Naive thymus-derived CD8-positive, alpha-beta T cell (primary cell): ENCODE data around the gene OR52D1. TPM values are rescaled to one million over a fixed set of nuclear protein-coding genes. Genes with fewer than 3 reads are reported as not detected.

Experiments
- ATAC-seq, 2 donors: fragments of 150-1000 bp; cut with Tn5 transposase in 1 of 2; sonication (Bioruptor Pico), chemical (Tn5 transposase) in 1 of 2; 1 replicate in 1 of 2; 2 replicates in 1 of 2; pipeline ENCODE4 v1.10.0; 2021; ENCODE audit warnings: mild to moderate bottlenecking in 2 of 2, moderate library complexity in 2 of 2
- POLR2A ChIA-PET: fragments of 350-600 bp; sonication (Branson Sonifier 250); formaldehyde crosslinking; loops from one replicate; lab custom pipeline; 2021; ENCODE audit warnings: antibody characterized with exemption; lab: Charles Lee
- DNase-seq, 10 donors: peaks; one replicate each; pipeline versions ENCODE4 v3.0.0 to v3.0.0-alpha.2; 2020 to 2022
- H3K27ac Mint-ChIP-seq, 10 donors: one replicate each; pipeline ENCODE4 v1.8.0; 2020 to 2022; ENCODE audit warnings: mild to moderate bottlenecking in 10 of 10, mixed read lengths in 10 of 10, moderate library complexity in 4 of 10, inconsistent platforms in 1 of 10
- H3K27me3 Mint-ChIP-seq, 5 donors: one replicate each; pipeline ENCODE4 v1.8.0; 2021 to 2022; ENCODE audit warnings: mixed read lengths in 5 of 5
- H3K36me3 Mint-ChIP-seq, 3 donors: one replicate each; pipeline ENCODE4 v1.8.0; 2020 to 2022; ENCODE audit warnings: mixed read lengths in 3 of 3, mild to moderate bottlenecking in 2 of 3, inconsistent platforms in 1 of 3
- H3K4me1 Mint-ChIP-seq, 4 donors: one replicate each; pipeline ENCODE4 v1.8.0; 2021 to 2022; ENCODE audit warnings: mixed read lengths in 4 of 4
- H3K4me3 Mint-ChIP-seq, 10 donors: one replicate each; pipeline ENCODE4 v1.8.0; 2020 to 2022; ENCODE audit warnings: mild to moderate bottlenecking in 10 of 10, mixed read lengths in 10 of 10, moderate library complexity in 6 of 10, inconsistent platforms in 1 of 10
- H3K9me3 Mint-ChIP-seq, 9 donors: one replicate each; pipeline ENCODE4 v1.8.0; 2020 to 2022; ENCODE audit warnings: mixed read lengths in 9 of 9, mild to moderate bottlenecking in 3 of 9, inconsistent platforms in 1 of 9, moderate library complexity in 1 of 9
- polyA plus RNA-seq, 3 donors: library from polyadenylated mRNA; unstranded; fragments of 300-500 nt; fragmentation: Illumina TruSeq; gene quantifications; one replicate each; pipeline ENCODE4 v1.2.3, GENCODE V29; 2021
- total RNA-seq, 8 experiments: library from RNA in 2 of 8; stranded (reverse) in 2 of 8; gene quantifications; one replicate each; pipeline ENCODE4 v1.2.3 and lab custom pipeline; 2021 to 2026

The OR52D1 gene
- total and polyA plus RNA-seq, 5 experiments from 2014 or later = not detected

DNA sequence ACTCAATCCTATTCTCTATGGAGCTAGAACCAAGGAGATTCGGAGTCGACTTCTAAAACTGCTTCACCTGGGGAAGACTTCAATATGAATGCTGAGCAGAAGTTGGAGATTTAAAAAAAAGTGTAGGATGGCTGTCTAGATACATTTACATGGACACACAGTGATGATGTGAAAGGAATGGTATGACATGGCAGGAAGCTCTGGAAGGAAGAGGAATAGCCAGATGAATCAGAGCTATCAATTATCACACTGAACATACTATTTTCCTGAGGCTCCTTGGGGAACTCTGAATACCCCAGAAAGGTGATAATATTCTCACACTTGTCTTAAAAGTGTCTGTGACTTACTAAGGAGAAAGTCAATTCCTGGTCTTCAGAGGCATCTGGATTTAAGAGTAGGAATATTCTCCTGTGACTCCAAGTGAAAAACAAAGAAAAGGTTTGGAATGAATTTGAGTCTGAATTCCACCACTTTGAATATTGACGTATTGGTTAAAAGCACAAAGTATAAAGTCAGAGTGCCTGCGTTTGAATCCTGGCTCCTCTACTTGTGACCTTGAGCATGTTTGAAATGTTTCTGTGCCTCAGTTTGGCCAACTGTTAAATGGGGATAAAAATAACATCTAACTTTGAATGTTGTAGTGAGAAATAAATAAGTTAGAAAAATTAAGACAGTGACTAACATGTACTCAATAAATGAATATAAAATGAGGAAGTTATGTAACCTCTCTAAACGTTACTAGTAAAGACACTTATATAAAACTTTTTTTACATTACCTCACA lies 1.3 kb downstream of the OR52D1 start:
- Mint-ChIP-seq H3K27me3 (peaks cover 0 to 8% (median 6%) of the 10 kb centered on the region in 5 donors), H3K9me3 (no peaks in the 10 kb centered on the region), H3K4me1 (no peaks in the 10 kb centered on the region), H3K27ac (no peak overlapping the region), H3K4me3 (no peak overlapping the region), H3K36me3 (no peaks in the 10 kb centered on the region)
- POLR2A ChIA-PET = no interaction called here
- DNase-seq (no peak), ATAC-seq (no peak)

- Mint-ChIP-seq H3K4me1 (peaks cover 0 to 2% (median 0%) of the 10 kb centered on the region in 4 donors), H3K9me3 (no peaks in the 10 kb centered on the region), H3K27ac (no peak overlapping the region), H3K36me3 (no peaks in the 10 kb centered on the region), H3K4me3 (no peak overlapping the region), H3K27me3 (peaks cover 0 to 7% (median 3%) of the 10 kb centered on the region in 5 donors)
- no peak for ATAC-seq
- no peak for DNase-seq
- POLR2A ChIA-PET = no interaction called here
Measured at GRCh38 chr11:5499671-5500070, 11.2 kb downstream of the OR52D1 start.

DNA sequence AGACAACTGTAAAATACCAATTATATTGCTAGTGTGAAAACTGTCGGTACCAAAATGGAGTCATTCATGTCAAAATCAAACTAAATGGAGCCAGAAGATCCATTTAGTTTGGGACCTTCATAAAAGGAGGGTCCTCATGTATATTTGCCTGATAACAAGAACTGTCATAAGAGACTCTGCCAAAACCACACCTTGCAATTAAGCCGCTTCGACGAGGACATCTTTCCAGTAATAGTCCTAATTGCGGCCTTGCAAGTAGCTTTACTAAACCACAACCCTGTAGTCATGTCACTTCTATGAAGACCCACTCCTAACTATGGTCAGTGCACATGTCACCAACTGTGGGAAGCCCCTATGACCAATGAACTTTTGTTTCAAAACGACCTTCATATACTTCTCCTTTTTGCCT lies 11.9 kb downstream of the OR52D1 start:
- peaks cover 0 to 2% (median 0%) of the 10 kb centered on the region in 4 donors for H3K4me1 Mint-ChIP-seq
- peaks cover 0 to 7% (median 3%) of the 10 kb centered on the region in 5 donors for H3K27me3 Mint-ChIP-seq

DNA sequence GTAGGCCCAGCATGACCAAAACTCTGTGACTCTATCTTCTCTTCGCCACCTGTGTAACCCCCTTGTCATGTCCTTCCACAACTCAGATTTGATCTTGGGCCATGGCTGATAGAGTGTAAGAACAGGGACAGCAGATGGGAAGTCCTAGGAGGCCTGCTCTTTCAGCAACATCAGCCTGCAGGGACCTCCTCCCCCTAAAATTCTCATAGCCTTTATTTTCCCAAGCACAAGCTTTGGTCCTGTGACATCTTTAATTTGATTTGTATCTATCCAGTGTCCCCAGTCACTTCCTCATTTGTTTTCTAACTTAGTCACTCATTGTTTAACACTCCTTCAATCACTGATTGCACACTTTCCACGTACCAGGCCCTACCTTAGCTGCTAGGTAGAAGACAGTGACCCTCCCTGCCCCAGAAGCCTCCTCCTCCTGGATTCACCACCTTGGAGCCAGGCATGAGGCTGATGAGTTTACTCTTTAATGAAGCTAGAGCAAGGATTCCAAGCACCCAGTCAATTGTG lies 16.0 kb downstream of the OR52D1 start:
- H3K9me3 Mint-ChIP-seq = no peaks in the 10 kb centered on the region
- H3K4me3 Mint-ChIP-seq = no peak overlapping the region
- POLR2A ChIA-PET = no interaction called here
- no peak overlapping the region for H3K27ac Mint-ChIP-seq
- no peaks in the 10 kb centered on the region for H3K36me3 Mint-ChIP-seq
- ATAC-seq (no peak), DNase-seq (no peak)
- H3K27me3 Mint-ChIP-seq = peaks cover 0 to 12% (median 9%) of the 10 kb centered on the region in 5 donors
- peaks cover 0 to 2% (median 0%) of the 10 kb centered on the region in 4 donors for H3K4me1 Mint-ChIP-seq

More for the DNA sequence above, 11.9 kb downstream of the OR52D1 start:
- no peaks in the 10 kb centered on the region for H3K36me3 Mint-ChIP-seq
- no peak for ATAC-seq
- no peaks in the 10 kb centered on the region for H3K9me3 Mint-ChIP-seq
- POLR2A ChIA-PET = no interaction called here
- no peak for DNase-seq
- no peak overlapping the region for H3K4me3 Mint-ChIP-seq
- no peak overlapping the region for H3K27ac Mint-ChIP-seq

GRCh38 chr11:5505363-5506048 lies 17.0 kb downstream of the OR52D1 start:
- no peak overlapping the region for H3K4me3 Mint-ChIP-seq
- no peak for ATAC-seq
- H3K27ac Mint-ChIP-seq = no peak overlapping the region
- no peak for DNase-seq
- peaks cover 0 to 2% (median 0%) of the 10 kb centered on the region in 4 donors for H3K4me1 Mint-ChIP-seq
- POLR2A ChIA-PET = no interaction called here
- no peaks in the 10 kb centered on the region for H3K9me3 Mint-ChIP-seq
- H3K36me3 Mint-ChIP-seq = no peaks in the 10 kb centered on the region
- peaks cover 0 to 12% (median 9%) of the 10 kb centered on the region in 5 donors for H3K27me3 Mint-ChIP-seq

GRCh38 chr11:5507177-5507932 lies 18.9 kb downstream of the OR52D1 start:
- no peak overlapping the region for H3K27ac Mint-ChIP-seq

DNA sequence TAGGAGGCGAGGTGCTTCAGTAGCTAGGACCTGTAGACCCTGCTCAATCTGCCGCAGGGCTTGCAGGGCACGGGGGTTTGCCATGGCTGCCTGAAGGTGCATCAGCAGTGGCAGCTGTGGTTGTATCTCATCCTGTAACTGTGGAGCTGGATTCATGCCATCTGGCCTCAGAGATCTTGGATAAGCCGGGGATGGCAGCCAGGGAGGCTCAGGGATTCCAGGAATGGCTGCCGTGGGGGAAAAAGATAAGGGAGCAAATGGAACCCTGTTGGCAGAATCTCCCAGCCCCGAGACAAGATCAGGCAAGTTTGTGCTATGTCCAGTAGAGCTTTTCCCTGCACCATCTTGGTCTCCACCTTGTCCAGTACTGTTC lies 19.4 kb downstream of the OR52D1 start:
- Mint-ChIP-seq H3K9me3 (no peaks in the 10 kb centered on the region), H3K27me3 (peaks cover 0 to 6% (median 4%) of the 10 kb centered on the region in 5 donors), H3K4me1 (no peaks in the 10 kb centered on the region)

More at GRCh38 chr11:5507177-5507932, 18.9 kb downstream of the OR52D1 start:
- no peaks in the 10 kb centered on the region for H3K9me3 Mint-ChIP-seq
- H3K4me3 Mint-ChIP-seq = no peak overlapping the region
- no peaks in the 10 kb centered on the region for H3K4me1 Mint-ChIP-seq
- no peak for ATAC-seq
- no peak for DNase-seq
- no peaks in the 10 kb centered on the region for H3K36me3 Mint-ChIP-seq
- POLR2A ChIA-PET = no interaction called here
- peaks cover 0 to 9% (median 4%) of the 10 kb centered on the region in 5 donors for H3K27me3 Mint-ChIP-seq

DNA sequence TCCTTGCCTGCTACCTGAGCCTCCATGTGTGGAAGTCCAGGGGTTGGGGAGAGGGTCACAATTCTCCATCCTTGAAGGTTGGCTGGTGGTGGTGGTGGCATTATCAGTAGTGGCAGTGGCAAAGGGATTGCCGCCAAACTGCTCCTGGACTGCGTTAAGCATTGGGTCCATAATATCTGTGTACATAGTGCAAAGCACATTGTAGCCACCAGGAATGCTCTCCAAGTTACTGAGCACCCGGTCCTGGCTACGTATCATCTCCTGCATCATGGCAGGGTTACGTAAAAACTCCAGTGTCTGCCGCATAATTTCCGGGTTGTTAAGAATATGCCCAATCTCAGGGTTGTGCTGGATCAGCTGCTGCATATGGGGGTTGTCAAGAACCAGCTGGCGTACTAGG lies 20.1 kb downstream of the OR52D1 start:
- Mint-ChIP-seq H3K4me1 (no peaks in the 10 kb centered on the region), H3K36me3 (no peaks in the 10 kb centered on the region), H3K27me3 (peaks cover 0 to 6% (median 4%) of the 10 kb centered on the region in 5 donors), H3K9me3 (no peaks in the 10 kb centered on the region), H3K4me3 (no peak overlapping the region), H3K27ac (no peak overlapping the region)
- POLR2A ChIA-PET = no interaction called here
- ATAC-seq (no peak), DNase-seq (no peak)

More for the DNA sequence above, 19.4 kb downstream of the OR52D1 start:
- DNase-seq (no peak), ATAC-seq (no peak)
- POLR2A ChIA-PET = no interaction called here
- H3K27ac Mint-ChIP-seq = no peak overlapping the region
- no peak overlapping the region for H3K4me3 Mint-ChIP-seq
- H3K36me3 Mint-ChIP-seq = no peaks in the 10 kb centered on the region

GRCh38 chr11:5509803-5510202 lies 21.3 kb downstream of the OR52D1 start, which contains the start of gene UBQLN3:
UBQLN3 (minus strand) TSS chr11:5509957; CDS start chr11:5509558, 399 bp downstream.
- Mint-ChIP-seq H3K4me1 (no peaks in the 10 kb centered on the region), H3K36me3 (no peaks in the 10 kb centered on the region), H3K9me3 (no peaks in the 10 kb centered on the region), H3K27ac (peak within 1 kb of the TSS in 1 of 10 donors; percentile 2), H3K4me3 (no peak within 1 kb of the TSS), H3K27me3 (peaks cover 0 to 6% (median 4%) of the 10 kb centered on the region in 5 donors)
- DNase-seq = no peak
- POLR2A ChIA-PET = no interaction called here
- ATAC-seq = no peak

- Mint-ChIP-seq H3K27ac (no peak overlapping the region), H3K36me3 (no peaks in the 10 kb centered on the region), H3K4me3 (no peak overlapping the region), H3K27me3 (peaks cover 0 to 3% (median 0%) of the 10 kb centered on the region in 5 donors), H3K4me1 (no peaks in the 10 kb centered on the region), H3K9me3 (no peaks in the 10 kb centered on the region)
- DNase-seq (no peak), ATAC-seq (no peak)
- POLR2A ChIA-PET = no interaction called here
Measured at GRCh38 chr11:5514841-5515240, 26.4 kb downstream of the OR52D1 start.

DNA sequence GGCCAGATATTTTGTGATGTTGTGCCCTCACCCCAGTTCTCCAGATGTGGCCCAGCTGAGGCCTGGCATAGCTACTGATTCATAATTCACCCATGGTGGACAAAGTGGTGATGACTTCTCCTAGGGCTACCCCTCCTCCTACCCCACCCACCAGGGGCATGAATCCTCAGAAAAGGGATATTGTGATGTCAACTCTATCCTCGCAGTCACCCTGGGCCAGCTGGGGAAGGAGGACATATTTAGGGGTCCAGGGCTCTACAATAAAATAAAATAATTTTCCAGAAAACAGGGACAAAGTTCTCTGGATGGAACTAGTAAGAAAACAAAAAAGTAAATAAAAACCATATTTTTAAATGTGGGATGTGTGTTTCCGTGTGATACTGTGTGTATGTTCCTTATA lies 28.1 kb downstream of the OR52D1 start, which contains the start of gene UBQLNL:
UBQLNL (minus strand) TSS at position 101 of the 400 bp plus-strand sequence. CDS start 258 bp downstream, outside the sequence.
- POLR2A ChIA-PET = no interaction called here

GRCh38 chr11:5521540-5521939 lies 33.1 kb downstream of the OR52D1 start:
- no peaks in the 10 kb centered on the region for H3K36me3 Mint-ChIP-seq
- POLR2A ChIA-PET = no interaction called here
- no peak overlapping the region for H3K27ac Mint-ChIP-seq
- no peak for ATAC-seq
- H3K9me3 Mint-ChIP-seq = no peaks in the 10 kb centered on the region
- H3K4me3 Mint-ChIP-seq = no peak overlapping the region
- no peak for DNase-seq
- H3K4me1 Mint-ChIP-seq = no peaks in the 10 kb centered on the region
- H3K27me3 Mint-ChIP-seq = peaks cover 0 to 3% (median 0%) of the 10 kb centered on the region in 5 donors

More for the DNA sequence above, 28.1 kb downstream of the OR52D1 start, which contains the start of gene UBQLNL:
- H3K4me1 Mint-ChIP-seq = no peaks in the 10 kb centered on the region
- ATAC-seq = no peak
- no peak for DNase-seq
- H3K36me3 Mint-ChIP-seq = no peaks in the 10 kb centered on the region
- no peak within 1 kb of the TSS for H3K4me3 Mint-ChIP-seq
- no peak within 1 kb of the TSS for H3K27ac Mint-ChIP-seq
- peaks cover 0 to 3% (median 0%) of the 10 kb centered on the region in 5 donors for H3K27me3 Mint-ChIP-seq
- no peaks in the 10 kb centered on the region for H3K9me3 Mint-ChIP-seq
